ENCODE measurements around the gene IDH3A. TPM values are rescaled to one million over a fixed set of nuclear protein-coding genes. Genes with fewer than 3 reads are reported as not detected.
A peak's percentile ranks its signal among the peaks of the same experiment; 100 is the strongest.

Gene IDH3A
- total RNA-seq, 2 experiments from 2014 or later, result 106 to 111 TPM

GRCh38 chr15:78108300-78109084, 40.7 kb upstream of the IDH3A start:
- H3K36me3 Mint-ChIP-seq, result no peaks in the 10 kb centered on the region
- intact Hi-C loops (cut with micrococcal nuclease), result loop anchor here (1.0 to 5.0 kb wide), 4 partner anchors 56 to 150 kb away; no protein-coding TSS in a partner anchor
- no peaks in the 10 kb centered on the region for H3K27me3 Mint-ChIP-seq
- no peaks in the 10 kb centered on the region for H3K9me3 Mint-ChIP-seq
- no peak overlapping the region for H3K27ac Mint-ChIP-seq
- peak; percentile 88 for DNase-seq
- POLR2A ChIA-PET, result interaction anchor here (0.8 to 1.1 kb wide), 5 partner anchors 38 to 154 kb away, joined by 3 read pairs; no protein-coding TSS in a partner anchor
- peaks cover 31% of the 10 kb centered on the region for H3K4me1 Mint-ChIP-seq (ENCODE audit: low read depth)
- CTCF ChIA-PET, result interaction anchor here (0.5 to 10.2 kb wide), 62 partner anchors 8 to 664 kb away, joined by 3 to 141 read pairs (median 6); partner anchors contain the start of genes ACSBG1, CIB2, IDH3A and SH2D7
- no peak overlapping the region for H3K4me3 Mint-ChIP-seq

- CTCF ChIA-PET, result interaction anchor here (0.5 to 10.2 kb wide), 34 partner anchors 7 to 665 kb away, joined by 3 to 141 read pairs (median 8); partner anchors contain the start of genes CIB2 and SH2D7
- H3K27ac Mint-ChIP-seq, result no peak overlapping the region
- H3K27me3 Mint-ChIP-seq, result no peaks in the 10 kb centered on the region
- no peaks in the 10 kb centered on the region for H3K36me3 Mint-ChIP-seq
- DNase-seq, result peak; percentile 6
- H3K4me3 Mint-ChIP-seq, result no peak overlapping the region
- intact Hi-C loops (cut with micrococcal nuclease), result loop anchor here (2.0 to 5.0 kb wide), 2 partner anchors 57 to 150 kb away; no protein-coding TSS in a partner anchor
- POLR2A ChIA-PET, result no interaction called here
- peaks cover 24% of the 10 kb centered on the region for H3K4me1 Mint-ChIP-seq (ENCODE audit: low read depth)
- H3K9me3 Mint-ChIP-seq, result no peaks in the 10 kb centered on the region
Observed at GRCh38 chr15:78109156-78109555, 40.0 kb upstream of the IDH3A start.

- no peak overlapping the region for H3K4me3 Mint-ChIP-seq
- H3K27ac Mint-ChIP-seq, result no peak overlapping the region
- no peak for DNase-seq
- no peaks in the 10 kb centered on the region for H3K9me3 Mint-ChIP-seq
- H3K36me3 Mint-ChIP-seq, result no peaks in the 10 kb centered on the region
- peaks cover 15% of the 10 kb centered on the region for H3K4me1 Mint-ChIP-seq (ENCODE audit: low read depth)
- CTCF ChIA-PET, result interaction anchor here (2.2 to 10.2 kb wide), 10 partner anchors 18 to 151 kb away, joined by 10 to 141 read pairs (median 56); partner anchors contain the start of gene SH2D7
- POLR2A ChIA-PET, result no interaction called here
- intact Hi-C loops (cut with micrococcal nuclease), result no loop called here
- H3K27me3 Mint-ChIP-seq, result no peaks in the 10 kb centered on the region
Observed at GRCh38 chr15:78110096-78110495, 39.1 kb upstream of the IDH3A start.

GRCh38 chr15:78110916-78111475, 38.2 kb upstream of the IDH3A start:
- Mint-ChIP-seq H3K4me3 (no peak overlapping the region), H3K4me1 (ENCODE audit: low read depth) (peaks cover 6% of the 10 kb centered on the region), H3K36me3 (no peaks in the 10 kb centered on the region), H3K27ac (no peak overlapping the region), H3K27me3 (no peaks in the 10 kb centered on the region), H3K9me3 (no peaks in the 10 kb centered on the region)
- ChIA-PET POLR2A (no interaction called here), CTCF (interaction anchor here (1.0 to 10.2 kb wide), 11 partner anchors 9 to 599 kb away, joined by 3 to 141 read pairs (median 10); partner anchors contain the start of gene CIB2)
- intact Hi-C loops (cut with micrococcal nuclease), result no loop called here
- DNase-seq, result no peak

GRCh38 chr15:78111788-78112187, 37.4 kb upstream of the IDH3A start:
- Mint-ChIP-seq H3K4me3 (no peak overlapping the region), H3K9me3 (no peaks in the 10 kb centered on the region), H3K36me3 (no peaks in the 10 kb centered on the region), H3K27ac (no peak overlapping the region), H3K27me3 (no peaks in the 10 kb centered on the region), H3K4me1 (ENCODE audit: low read depth) (peaks cover 2% of the 10 kb centered on the region)
- ChIA-PET CTCF (interaction anchor here (0.6 to 10.2 kb wide), 15 partner anchors 10 to 598 kb away, joined by 3 to 141 read pairs (median 9); partner anchors contain the start of genes CIB2 and DNAJA4), POLR2A (no interaction called here)
- DNase-seq, result no peak
- intact Hi-C loops (cut with micrococcal nuclease), result no loop called here

- Mint-ChIP-seq H3K4me1 (ENCODE audit: low read depth) (peaks cover 2% of the 10 kb centered on the region), H3K36me3 (no peaks in the 10 kb centered on the region), H3K4me3 (no peak overlapping the region), H3K27ac (no peak overlapping the region), H3K9me3 (no peaks in the 10 kb centered on the region), H3K27me3 (no peaks in the 10 kb centered on the region)
- ChIA-PET CTCF (interaction anchor here (0.6 to 10.2 kb wide), 28 partner anchors 10 to 597 kb away, joined by 3 to 141 read pairs (median 4); partner anchors contain the start of genes CIB2, DNAJA4 and SKIC8), POLR2A (interaction anchor here (0.6 to 1.0 kb wide), 2 partner anchors 83 to 187 kb away, joined by 3 to 6 read pairs; partner anchors contain the start of gene SKIC8)
- intact Hi-C loops (cut with micrococcal nuclease), result no loop called here
- no peak for DNase-seq
Observed at GRCh38 chr15:78112551-78112950, 36.6 kb upstream of the IDH3A start.

- DNase-seq, result no peak
- POLR2A ChIA-PET, result no interaction called here
- CTCF ChIA-PET, result interaction anchor here (0.6 to 0.8 kb wide), 3 partner anchors 10 to 153 kb away, joined by 3 read pairs; no protein-coding TSS in a partner anchor
- intact Hi-C loops (cut with micrococcal nuclease), result no loop called here
- Mint-ChIP-seq H3K27ac (no peak overlapping the region), H3K4me3 (no peak overlapping the region), H3K27me3 (no peaks in the 10 kb centered on the region), H3K9me3 (no peaks in the 10 kb centered on the region), H3K4me1 (ENCODE audit: low read depth) (no peaks in the 10 kb centered on the region), H3K36me3 (no peaks in the 10 kb centered on the region)
Observed at GRCh38 chr15:78120523-78120922, 28.6 kb upstream of the IDH3A start.

- CTCF ChIA-PET, result interaction anchor here (0.7 to 1.6 kb wide), 3 partner anchors 12 to 116 kb away, joined by 3 to 7 read pairs (median 3); no protein-coding TSS in a partner anchor
Observed at GRCh38 chr15:78125267-78125666, 23.9 kb upstream of the IDH3A start.

GRCh38 chr15:78127882-78128281, 21.3 kb upstream of the IDH3A start:
- Mint-ChIP-seq H3K27ac (peak overlapping the region; percentile 32), H3K27me3 (no peaks in the 10 kb centered on the region), H3K4me3 (no peak overlapping the region), H3K4me1 (ENCODE audit: low read depth) (peaks cover 15% of the 10 kb centered on the region), H3K9me3 (no peaks in the 10 kb centered on the region), H3K36me3 (no peaks in the 10 kb centered on the region)
- ChIA-PET CTCF (interaction anchor here (0.6 to 2.3 kb wide), 4 partner anchors 50 to 169 kb away, joined by 3 to 10 read pairs (median 4); no protein-coding TSS in a partner anchor), POLR2A (no interaction called here)
- no peak for DNase-seq
- intact Hi-C loops (cut with micrococcal nuclease), result no loop called here

More at GRCh38 chr15:78125267-78125666, 23.9 kb upstream of the IDH3A start:
- DNase-seq, result no peak
- no peak overlapping the region for H3K27ac Mint-ChIP-seq
- intact Hi-C loops (cut with micrococcal nuclease), result no loop called here
- H3K9me3 Mint-ChIP-seq, result no peaks in the 10 kb centered on the region
- no peaks in the 10 kb centered on the region for H3K36me3 Mint-ChIP-seq
- POLR2A ChIA-PET, result no interaction called here
- peaks cover 2% of the 10 kb centered on the region for H3K4me1 Mint-ChIP-seq (ENCODE audit: low read depth)
- no peak overlapping the region for H3K4me3 Mint-ChIP-seq
- no peaks in the 10 kb centered on the region for H3K27me3 Mint-ChIP-seq

- Mint-ChIP-seq H3K27me3 (no peaks in the 10 kb centered on the region), H3K4me1 (ENCODE audit: low read depth) (peaks cover 21% of the 10 kb centered on the region), H3K9me3 (no peaks in the 10 kb centered on the region), H3K4me3 (no peak overlapping the region), H3K27ac (no peak overlapping the region), H3K36me3 (no peaks in the 10 kb centered on the region)
- no peak for DNase-seq
- CTCF ChIA-PET, result interaction anchor here (0.7 to 3.4 kb wide), 4 partner anchors 21 to 171 kb away, joined by 3 to 52 read pairs (median 4); no protein-coding TSS in a partner anchor
- intact Hi-C loops (cut with micrococcal nuclease), result no loop called here
- POLR2A ChIA-PET, result interaction anchor here (0.5 kb wide), 1 partner anchor 20 kb away, joined by 3 read pairs; the partner anchor contains the start of gene IDH3A
Observed at GRCh38 chr15:78129077-78129750, 19.9 kb upstream of the IDH3A start.

GRCh38 chr15:78129751-78130287, 19.3 kb upstream of the IDH3A start:
- Mint-ChIP-seq H3K4me1 (ENCODE audit: low read depth) (peaks cover 21% of the 10 kb centered on the region), H3K27me3 (no peaks in the 10 kb centered on the region), H3K36me3 (no peaks in the 10 kb centered on the region), H3K9me3 (no peaks in the 10 kb centered on the region), H3K4me3 (peak overlapping the region; percentile 67), H3K27ac (no peak overlapping the region)
- intact Hi-C loops (cut with micrococcal nuclease), result no loop called here
- CTCF ChIA-PET, result interaction anchor here (0.7 to 4.3 kb wide), 10 partner anchors 10 to 137 kb away, joined by 3 to 61 read pairs (median 6); no protein-coding TSS in a partner anchor
- DNase-seq, result no peak
- POLR2A ChIA-PET, result no interaction called here

Measured in activated CD4-positive, alpha-beta memory T cell treated with anti-CD3 and anti-CD28 coated beads for 36 hours (primary cell).